Measurements from ENCODE around the gene CNTNAP2.

- TF ChIP-seq EZH2 (IDR thresholded peaks at IDR 0.05; ENCODE audit: borderline replicate concordance, low read depth, low read length, poor library complexity, severe bottlenecking) (no peak), CTCF (conservative IDR thresholded peaks at IDR 0.05; ENCODE audit: low read depth, low read length) (no peak)
Measured at GRCh38 chr7:147711447-147711846, 1594.8 kb downstream of the CNTNAP2 start.
